ENCODE results near the gene OR6S1. TPM values are rescaled to one million over a fixed set of nuclear protein-coding genes. Genes with fewer than 3 reads are reported as not detected.

The OR6S1 gene
- total RNA-seq, 2 experiments from 2014 or later: not detected

DNA sequence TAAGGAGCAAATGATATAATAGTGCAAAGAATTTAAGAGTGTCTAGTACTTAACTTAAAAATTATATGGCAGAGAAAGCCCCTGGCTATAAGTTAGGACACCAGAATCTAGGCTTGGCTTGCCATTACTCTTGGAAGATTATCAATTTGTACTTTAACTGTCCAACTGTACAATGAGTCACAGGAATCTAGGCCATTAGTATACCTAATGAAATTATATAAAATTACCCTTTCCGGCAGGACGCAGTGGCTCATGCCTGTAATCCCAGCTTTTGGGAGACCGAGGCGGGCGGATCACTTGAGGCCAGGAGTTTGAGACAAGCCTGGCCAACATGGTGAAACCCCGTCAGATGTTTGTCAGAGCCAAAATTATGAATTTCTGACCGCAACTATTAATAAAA is 691 bp upstream of the OR6S1 start:
- Mint-ChIP-seq H3K27ac (no peak overlapping the region), H3K9me3 (no peaks in the 10 kb centered on the region), H3K27me3 (peaks cover 24% of the 10 kb centered on the region), H3K4me1 (ENCODE audit: low read depth) (no peaks in the 10 kb centered on the region), H3K36me3 (ENCODE audit: low read depth) (no peaks in the 10 kb centered on the region), H3K4me3 (no peak overlapping the region)
- ChIA-PET CTCF (interaction anchor here (0.6 to 1.1 kb wide), 2 partner anchors 15 to 271 kb away, joined by 3 read pairs; no protein-coding TSS in a partner anchor), POLR2A (interaction anchor here (0.6 kb wide), 1 partner anchor 10 kb away, joined by 3 read pairs; no protein-coding TSS in a partner anchor)
- DNase-seq (no peak), ATAC-seq (no peak)
- intact Hi-C loops (cut with micrococcal nuclease): no loop called here
- TF ChIP-seq CTCF (IDR thresholded peaks at IDR 0.05): no peak

- peak; percentile 87 for ATAC-seq
- peak overlapping the region; percentile 80 for H3K4me3 Mint-ChIP-seq
- CTCF ChIA-PET: interaction anchor here (0.8 to 3.3 kb wide), 5 partner anchors 10 to 58 kb away, joined by 3 to 36 read pairs (median 19); no protein-coding TSS in a partner anchor
- H3K4me1 Mint-ChIP-seq (ENCODE audit: low read depth): peaks cover 33% of the 10 kb centered on the region
- POLR2A ChIA-PET: interaction anchor here (3.1 kb wide), 2 partner anchors 20 to 50 kb away, joined by 15 to 24 read pairs; partner anchors contain the start of gene RNASE4
- peak; percentile 92 for DNase-seq
- no peaks in the 10 kb centered on the region for H3K9me3 Mint-ChIP-seq
- peak overlapping the region; percentile 76 for H3K27ac Mint-ChIP-seq
- intact Hi-C loops (cut with micrococcal nuclease): loop anchor here (1.0 to 2.0 kb wide), 3 partner anchors 20 to 50 kb away; no protein-coding TSS in a partner anchor
- TF ChIP-seq CTCF (IDR thresholded peaks at IDR 0.05): no peak
- H3K36me3 Mint-ChIP-seq (ENCODE audit: low read depth): peaks cover 6% of the 10 kb centered on the region
- H3K27me3 Mint-ChIP-seq: peaks cover 29% of the 10 kb centered on the region
These were observed 8.4 kb downstream of the OR6S1 start for GRCh38 chr14:20632831-20633691.

- Mint-ChIP-seq H3K36me3 (ENCODE audit: low read depth) (peaks cover 6% of the 10 kb centered on the region), H3K27me3 (peaks cover 35% of the 10 kb centered on the region), H3K4me1 (ENCODE audit: low read depth) (peaks cover 39% of the 10 kb centered on the region), H3K4me3 (peak overlapping the region; percentile 80), H3K27ac (peak overlapping the region; percentile 76), H3K9me3 (no peaks in the 10 kb centered on the region)
- no peak for TF ChIP-seq CTCF (IDR thresholded peaks at IDR 0.05)
- DNase-seq (peak; percentile 57), ATAC-seq (peak; percentile 35)
- intact Hi-C loops (cut with micrococcal nuclease): loop anchor here (2.0 kb wide), 2 partner anchors 20 to 50 kb away; no protein-coding TSS in a partner anchor
- CTCF ChIA-PET: interaction anchor here (0.8 to 3.3 kb wide), 5 partner anchors 10 to 58 kb away, joined by 3 to 36 read pairs (median 19); no protein-coding TSS in a partner anchor
- POLR2A ChIA-PET: interaction anchor here (1.1 to 3.1 kb wide), 3 partner anchors 10 to 51 kb away, joined by 3 to 24 read pairs (median 15); partner anchors contain the start of gene RNASE4
These were observed 9.1 kb downstream of the OR6S1 start for GRCh38 chr14:20632448-20632830.

GRCh38 chr14:20631880-20632389 is 9.6 kb downstream of the OR6S1 start:
- peaks cover 38% of the 10 kb centered on the region for H3K27me3 Mint-ChIP-seq

More at GRCh38 chr14:20631880-20632389, 9.6 kb downstream of the OR6S1 start:
- Mint-ChIP-seq H3K4me3 (peak overlapping the region; percentile 80), H3K36me3 (ENCODE audit: low read depth) (peaks cover 6% of the 10 kb centered on the region), H3K9me3 (no peaks in the 10 kb centered on the region), H3K27ac (no peak overlapping the region), H3K4me1 (ENCODE audit: low read depth) (peaks cover 44% of the 10 kb centered on the region)
- TF ChIP-seq CTCF (IDR thresholded peaks at IDR 0.05): no peak
- CTCF ChIA-PET: interaction anchor here (0.8 to 3.3 kb wide), 6 partner anchors 9 to 59 kb away, joined by 3 to 36 read pairs (median 16); partner anchors contain the start of gene RNASE4
- POLR2A ChIA-PET: interaction anchor here (1.1 to 3.1 kb wide), 4 partner anchors 10 to 51 kb away, joined by 3 to 24 read pairs (median 10); partner anchors contain the start of gene RNASE4
- peak; percentile 27 for DNase-seq
- intact Hi-C loops (cut with micrococcal nuclease): loop anchor here (2.0 kb wide), 3 partner anchors 19 to 51 kb away; no protein-coding TSS in a partner anchor
- ATAC-seq: no peak
